Fibroblast of lung (primary cell): ENCODE results near the gene PCSK1N. TPM values are rescaled to one million over a fixed set of nuclear protein-coding genes. Genes with fewer than 3 reads are reported as not detected.

Experiments
- DNase-seq, 2 donors: peaks; one replicate each; pipeline versions ENCODE4 v3.0.0 to v3.0.0-alpha.2; 2010; ENCODE audit warnings: low read depth in 2 of 2
- H2AFZ ChIP-seq: 2 replicates; pipeline ENCODE4 v1.5.1; 2012; ENCODE audit warnings: low read length, control low read depth, inconsistent platforms
- H3K27ac ChIP-seq: 2 replicates; pipeline ENCODE4 v1.5.1; 2011; ENCODE audit warnings: low read length, control low read depth; ENCODE audit not compliant: insufficient read depth
- H3K27me3 ChIP-seq: 2 replicates; pipeline ENCODE4 v1.5.1; 2011; ENCODE audit warnings: mild to moderate bottlenecking, low read length; ENCODE audit not compliant: control insufficient read depth, insufficient read depth
- H3K36me3 ChIP-seq: 2 replicates; pipeline ENCODE4 v1.5.1; 2011; ENCODE audit warnings: low read length; ENCODE audit not compliant: control insufficient read depth, insufficient read depth
- H3K4me1 ChIP-seq: 2 replicates; pipeline ENCODE4 v1.5.1; 2011; ENCODE audit warnings: low read length; ENCODE audit not compliant: control insufficient read depth, insufficient read depth; ENCODE audit errors: extremely low read depth
- H3K4me2 ChIP-seq: 2 replicates; pipeline ENCODE4 v1.5.1; 2011; ENCODE audit warnings: low read length, control low read depth; ENCODE audit not compliant: insufficient read depth; ENCODE audit errors: extremely low read depth
- H3K4me3 ChIP-seq, 4 experiments: fragments of 200-600 bp in 1 of 4; sonication (generic) in 1 of 4; replicated peaks in 1 of 4; 2 replicates each; pipeline ENCODE4 v1.5.1; 2011 to 2016; ENCODE audit warnings: low read length in 4 of 4, low read depth in 3 of 4, mild to moderate bottlenecking in 3 of 4, control low read depth in 2 of 4, inconsistent platforms in 1 of 4, mixed read lengths in 1 of 4; ENCODE audit not compliant: insufficient read depth in 1 of 4; ENCODE audit errors: control extremely low read depth in 1 of 4
- H3K79me2 ChIP-seq: 2 replicates; pipeline ENCODE4 v1.5.1; 2012; ENCODE audit warnings: mild to moderate bottlenecking, low read length, inconsistent platforms; ENCODE audit not compliant: control insufficient read depth, insufficient read depth
- H3K9ac ChIP-seq: 2 replicates; pipeline ENCODE4 v1.5.1; 2011; ENCODE audit warnings: mild to moderate bottlenecking, low read length, control low read depth; ENCODE audit not compliant: insufficient read depth
- H3K9me3 ChIP-seq: 2 replicates; pipeline ENCODE4 v1.5.1; 2012; ENCODE audit warnings: low read depth, low read length; ENCODE audit not compliant: control insufficient read depth, insufficient read depth
- H4K20me1 ChIP-seq: 2 replicates; pipeline ENCODE4 v1.5.1; 2011; ENCODE audit warnings: low read length; ENCODE audit not compliant: control insufficient read depth, insufficient read depth; ENCODE audit errors: extremely low read depth
- CTCF ChIP-seq, 2 donors: IDR thresholded peaks in 1 of 2; conservative IDR thresholded peaks in 1 of 2; 1 replicate in 1 of 2; 2 replicates in 1 of 2; pipeline ENCODE4 v1.5.1; 2011 to 2012; ENCODE audit warnings: low read length in 2 of 2, control low read depth in 1 of 2, inconsistent platforms in 1 of 2, low read depth in 1 of 2, mild to moderate bottlenecking in 1 of 2
- EZH2 ChIP-seq: IDR thresholded peaks from 2 replicates; pipeline ENCODE4 v1.5.1; 2012; ENCODE audit warnings: low read length, control low read depth, mild to moderate bottlenecking; ENCODE audit errors: missing control alignments
- polyA plus RNA-seq, 2 donors: library from polyadenylated mRNA; depleted of rRNA in 1 of 2; stranded (reverse) in 1 of 2; unstranded in 1 of 2; fragments of >200 nt; gene quantifications; 2 replicates each; pipeline ENCODE4 v1.2.1, GENCODE V29; 2011 to 2012; ENCODE audit warnings: missing spikeins in 1 of 2
- total RNA-seq: library from RNA; depleted of rRNA; stranded (reverse); fragments of >200 nt; gene quantifications from 2 replicates; pipeline ENCODE4 v1.2.1, GENCODE V29; 2014

The PCSK1N gene
- total and polyA plus RNA-seq, 2 donors (not counting 1 experiment from before 2014, with no cell fraction given) = 0.08 to 0.17 TPM

GRCh38 chrX:48831136-48831908, 4.1 kb downstream of the PCSK1N start:
- TF ChIP-seq EZH2 (no peak), CTCF (conservative IDR thresholded peaks at IDR 0.05 in 1 of 2, IDR thresholded peaks at IDR 0.05 in 1 of 2; ENCODE audit: low read depth in 1 of 2, low read length in 2 of 2) (no peak)
- H3K27me3 ChIP-seq = peaks cover 21% of the 10 kb centered on the region
- no peaks in the 10 kb centered on the region for H3K79me2 ChIP-seq
- no peaks in the 10 kb centered on the region for H3K9me3 ChIP-seq
- H3K4me1 ChIP-seq = no peaks in the 10 kb centered on the region
- H2AFZ ChIP-seq = no peak overlapping the region
- no peak overlapping the region for H3K4me3 ChIP-seq
- H3K27ac ChIP-seq = no peak overlapping the region
- no peak for DNase-seq
- no peaks in the 10 kb centered on the region for H4K20me1 ChIP-seq
- no peaks in the 10 kb centered on the region for H3K36me3 ChIP-seq
- no peak overlapping the region for H3K9ac ChIP-seq
- H3K4me2 ChIP-seq = no peak overlapping the region

GRCh38 chrX:48829016-48829735, 6.2 kb downstream of the PCSK1N start:
- DNase-seq = no peak

More at GRCh38 chrX:48829016-48829735, 6.2 kb downstream of the PCSK1N start:
- H3K36me3 ChIP-seq = no peaks in the 10 kb centered on the region
- no peak overlapping the region for H3K4me2 ChIP-seq
- H3K9me3 ChIP-seq = no peaks in the 10 kb centered on the region
- H3K9ac ChIP-seq = no peak overlapping the region
- H3K79me2 ChIP-seq = no peaks in the 10 kb centered on the region
- no peak overlapping the region for H3K27ac ChIP-seq
- no peaks in the 10 kb centered on the region for H4K20me1 ChIP-seq
- peaks cover 7% of the 10 kb centered on the region for H3K27me3 ChIP-seq
- TF ChIP-seq EZH2 (no peak), CTCF (conservative IDR thresholded peaks at IDR 0.05 in 1 of 2, IDR thresholded peaks at IDR 0.05 in 1 of 2; ENCODE audit: low read depth in 1 of 2, low read length in 2 of 2) (no peak)
- H3K4me1 ChIP-seq = no peaks in the 10 kb centered on the region
- no peak overlapping the region for H3K4me3 ChIP-seq
- no peak overlapping the region for H2AFZ ChIP-seq
